ENCODE measurements around the gene NBEAL2. TPM values are rescaled to one million over a fixed set of nuclear protein-coding genes. Genes with fewer than 3 reads are reported as not detected.

NBEAL2 gene
- total RNA-seq, 6 experiments from 2014 or later, result 8.9 to 11.7 (median 10.8) TPM

Small RNAs within 50 kb of the gene (small RNA-seq; reads per million reads assigned to genes)
- 0 reads per million in 2 experiments for gene MRPL57P3

Other genes with a start within 250 kb of the NBEAL2 start
- 1 to 10 TPM in 3 of 6 experiments, under 1 TPM in 3; 0.37 to 2.0 (median 1.00) TPM for gene MYL3, start 116.2 kb upstream of the NBEAL2 start, total RNA-seq
- gene PTH1R, start 101.9 kb upstream of the NBEAL2 start, total RNA-seq, result 10 to 100 TPM in 5 of 6 experiments, 1 to 10 TPM in 1; 6.1 to 32.5 (median 16.0) TPM
- gene CCDC12, start 2.9 kb upstream of the NBEAL2 start, total RNA-seq, result 10 to 100 TPM; 14.6 to 24.2 (median 17.0) TPM
- 10 to 100 TPM; 20.3 to 27.0 (median 21.9) TPM for gene SETD2, start 184.4 kb downstream of the NBEAL2 start, total RNA-seq

Measured in right lobe of liver (tissue), 5 donors.